H1 (cell line): ENCODE results near the gene EGLN3. TPM values are rescaled to one million over a fixed set of nuclear protein-coding genes. Genes with fewer than 3 reads are reported as not detected.

Experiments
- CTCF ChIA-PET: fragments of 300-600 bp; sonication (Branson Sonifier 250); formaldehyde crosslinking; loops from one replicate; lab custom pipeline; 2021; ENCODE audit not compliant: partially characterized antibody; lab: Charles Lee
- POLR2A ChIA-PET: fragments of 300-600 bp; sonication (Branson Sonifier 250); formaldehyde crosslinking; loops from one replicate; lab custom pipeline; 2021; ENCODE audit warnings: inconsistent platforms; ENCODE audit not compliant: partially characterized antibody; lab: Charles Lee
- DNase-seq, 2 experiments: peaks; one replicate each; pipeline versions ENCODE4 v3.0.0 to v3.0.0-alpha.2; 2010 to 2022; ENCODE audit warnings: low spot score in 2 of 2, low read depth in 1 of 2, mixed read lengths in 1 of 2
- FAIRE-seq: peaks from 2 replicates; lab custom pipeline; 2011; peaks lifted over from hg19 to GRCh38; lab: Jason Lieb, UNC
- H2AFZ ChIP-seq: 2 replicates; pipeline ENCODE4 v1.8.1; 2012; ENCODE audit warnings: low read length, inconsistent platforms
- H2AK5ac ChIP-seq: 2 replicates; pipeline ENCODE4 v1.6.1; 2013; ENCODE audit warnings: low read depth, low read length
- H2BK120ac ChIP-seq: replicated peaks from 2 replicates; pipeline ENCODE3; 2013; ENCODE audit warnings: low read depth, low read length, inconsistent platforms
- H2BK12ac ChIP-seq: 2 replicates; pipeline ENCODE4 v1.6.1; 2013; ENCODE audit warnings: low read depth, low read length
- H2BK15ac ChIP-seq: 2 replicates; pipeline ENCODE4 v1.6.1; 2013; ENCODE audit warnings: low read length
- H2BK20ac ChIP-seq: 2 replicates; pipeline ENCODE4 v1.6.1; 2013; ENCODE audit warnings: low read length
- H2BK5ac ChIP-seq: 2 replicates; pipeline ENCODE4 v1.6.1; 2013; ENCODE audit warnings: low read depth, low read length
- H3K14ac ChIP-seq: 2 replicates; pipeline ENCODE4 v1.6.1; 2013; ENCODE audit warnings: inconsistent platforms; ENCODE audit not compliant: insufficient read length
- H3K18ac ChIP-seq: 2 replicates; pipeline ENCODE4 v1.6.1; 2013; ENCODE audit warnings: low read length; ENCODE audit errors: extremely low read depth
- H3K23ac ChIP-seq: 2 replicates; pipeline ENCODE4 v1.6.1; 2013; ENCODE audit warnings: inconsistent platforms; ENCODE audit not compliant: insufficient read length
- H3K23me2 ChIP-seq: 2 replicates; pipeline ENCODE4 v1.6.1; 2013; ENCODE audit warnings: low read depth, low read length
- H3K27ac ChIP-seq: 2 replicates; pipeline ENCODE4 v1.6.1; 2011; ENCODE audit warnings: low read depth, low read length, inconsistent platforms
- H3K27me3 ChIP-seq, 4 experiments: replicated peaks in 1 of 4; 1 replicate in 1 of 4; 2 replicates in 3 of 4; pipeline versions ENCODE4 v1.6.1 to v1.8.1; 2011 to 2013; ENCODE audit warnings: low read length in 3 of 4, mild to moderate bottlenecking in 3 of 4, inconsistent platforms in 2 of 4, mixed read lengths in 2 of 4, moderate library complexity in 1 of 4; ENCODE audit not compliant: control insufficient read depth in 3 of 4, insufficient read depth in 3 of 4; ENCODE audit errors: extremely low read depth in 1 of 4
- H3K36me3 ChIP-seq, 4 experiments: 2 replicates each; pipeline versions ENCODE4 v1.6.1 to v1.8.1; 2011 to 2013; ENCODE audit warnings: mild to moderate bottlenecking in 4 of 4, low read length in 3 of 4, moderate library complexity in 2 of 4, control low read depth in 1 of 4, inconsistent platforms in 1 of 4; ENCODE audit not compliant: insufficient read depth in 4 of 4, control insufficient read depth in 2 of 4
- H3K4ac ChIP-seq: replicated peaks from 2 replicates; pipeline ENCODE3; 2013; ENCODE audit warnings: low read length, low read depth, mixed read lengths, inconsistent platforms; ENCODE audit not compliant: insufficient read length
- H3K4me1 ChIP-seq, 4 experiments: replicated peaks in 1 of 4; 1 replicate in 1 of 4; 2 replicates in 3 of 4; pipeline versions ENCODE4 v1.6.1 to v1.8.1; 2011 to 2013; ENCODE audit warnings: low read length in 3 of 4, inconsistent platforms in 2 of 4, mixed read lengths in 1 of 4; ENCODE audit not compliant: insufficient read depth in 4 of 4, control insufficient read depth in 3 of 4
- H3K4me2 ChIP-seq, 2 experiments: 2 replicates each; pipeline versions ENCODE4 v1.6.1 to v1.8.1; 2011 to 2013; ENCODE audit warnings: low read depth in 2 of 2, low read length in 2 of 2, control low read depth in 1 of 2, inconsistent platforms in 1 of 2, mild to moderate bottlenecking in 1 of 2; ENCODE audit not compliant: insufficient read depth in 1 of 2
- H3K4me3 ChIP-seq, 4 experiments: fragments of 200-600, 300-600 bp in 1 of 4; sonication (generic), shearing (Covaris generic), sonication (Bioruptor Twin) in 1 of 4; 2 replicates each; pipeline versions ENCODE4 v1.5.1 to v1.8.1; 2011 to 2016; ENCODE audit warnings: low read length in 4 of 4, low read depth in 3 of 4, control low read depth in 2 of 4, inconsistent platforms in 2 of 4, mild to moderate bottlenecking in 2 of 4, mixed read lengths in 1 of 4, moderate library complexity in 1 of 4; ENCODE audit not compliant: insufficient read depth in 2 of 4; ENCODE audit errors: extremely low read depth in 1 of 4
- H3K56ac ChIP-seq: replicated peaks from 2 replicates; pipeline ENCODE3; 2013; ENCODE audit warnings: low read depth, mild to moderate bottlenecking, mixed read lengths, low read length, inconsistent platforms; ENCODE audit not compliant: insufficient read length
- H3K79me1 ChIP-seq: 2 replicates; pipeline ENCODE4 v1.6.1; 2013; ENCODE audit warnings: low read depth, low read length, control low read depth
- H3K79me2 ChIP-seq, 2 experiments: 2 replicates each; pipeline versions ENCODE4 v1.6.1 to v1.8.1; 2012 to 2013; ENCODE audit warnings: low read length in 2 of 2, mild to moderate bottlenecking in 2 of 2, inconsistent platforms in 1 of 2; ENCODE audit not compliant: insufficient read depth in 2 of 2, control insufficient read depth in 1 of 2
- H3K9ac ChIP-seq, 4 experiments: replicated peaks in 1 of 4; 1 replicate in 1 of 4; 2 replicates in 3 of 4; pipeline versions ENCODE4 v1.6.1 to v1.8.1; 2011 to 2013; ENCODE audit warnings: low read depth in 3 of 4, low read length in 3 of 4, control low read depth in 2 of 4, mild to moderate bottlenecking in 2 of 4, moderate library complexity in 2 of 4, inconsistent platforms in 1 of 4; ENCODE audit errors: extremely low read depth in 1 of 4
- H3K9me3 ChIP-seq, 2 experiments: 2 replicates each; pipeline versions ENCODE4 v1.6.1 to v1.8.1; 2012 to 2013; ENCODE audit warnings: mild to moderate bottlenecking in 2 of 2, moderate library complexity in 2 of 2, control low read depth in 1 of 2, inconsistent platforms in 1 of 2, low read depth in 1 of 2, low read length in 1 of 2, mixed read lengths in 1 of 2; ENCODE audit not compliant: insufficient read depth in 2 of 2
- H4K20me1 ChIP-seq, 2 experiments: replicated peaks in 1 of 2; 2 replicates each; pipeline versions ENCODE3 to v1.8.1; 2011 to 2013; ENCODE audit warnings: inconsistent platforms in 2 of 2, low read length in 2 of 2, mild to moderate bottlenecking in 1 of 2; ENCODE audit not compliant: insufficient read depth in 2 of 2, control insufficient read depth in 1 of 2
- H4K5ac ChIP-seq: 2 replicates; pipeline ENCODE4 v1.6.1; 2013; ENCODE audit warnings: low read length, low read depth, mixed read lengths, inconsistent platforms; ENCODE audit not compliant: insufficient read length
- H4K8ac ChIP-seq: 2 replicates; pipeline ENCODE4 v1.8.0; 2013; ENCODE audit warnings: mild to moderate bottlenecking, moderate library complexity, low read length, inconsistent platforms; ENCODE audit not compliant: insufficient read depth; ENCODE audit errors: extremely low read depth
- H4K91ac ChIP-seq: replicated peaks from 2 replicates; pipeline ENCODE3; 2013; ENCODE audit warnings: low read length, mixed read lengths, inconsistent platforms; ENCODE audit not compliant: insufficient read length
- HDAC6 ChIP-seq: IDR thresholded peaks from one replicate; pipeline ENCODE4 v1.7.1; 2012; ENCODE audit warnings: low read depth, mild to moderate bottlenecking, inconsistent platforms, low read length, moderate library complexity
- ZNF274 ChIP-seq: IDR thresholded peaks from 2 replicates; pipeline ENCODE4 v1.7.0; 2012; ENCODE audit warnings: low read length, borderline replicate concordance; ENCODE audit errors: extremely low read depth
- WGBS, 2 experiments: shearing (Covaris generic) in 1 of 2; methylation state at CpG; one replicate each; pipeline versions ENCODE4 v1.1.6 to v1.1.7; 2013 to 2015; ENCODE audit warnings: low lambda C conversion rate in 2 of 2, mixed read lengths in 2 of 2, inconsistent platforms in 1 of 2, low coverage in 1 of 2, missing lambda C conversion rate in 1 of 2; ENCODE audit not compliant: insufficient replicate concordance in 2 of 2, insufficient coverage in 1 of 2, insufficient read length in 1 of 2; ENCODE audit errors: extremely low coverage in 1 of 2, missing lambda C conversion rate in 1 of 2; 5-methylcytosine and 5-hydroxymethylcytosine counted together
- polyA plus RNA-seq, 7 experiments: library from polyadenylated mRNA; depleted of rRNA in 3 of 7; stranded (reverse) in 5 of 7; unstranded in 2 of 7; fragments of >200 nt in 5 of 7; fragments of 200-250 nt in 2 of 7; gene quantifications; 1 replicate in 5 of 7; 2 replicates in 1 of 7; 4 replicates in 1 of 7; pipeline versions ENCODE4 v1.2.1 to v1.2.3, GENCODE V29; 2011 to 2013; ENCODE audit warnings: missing spikeins in 2 of 7, mixed read lengths in 2 of 7
- total RNA-seq: library from RNA; stranded (reverse); fragmentation: NEBNext Ultra II Directional; extraction: Animal tissue kit (Norgen Biotek cat#: 25700); gene quantifications from 2 replicates; pipeline ENCODE4 v1.2.1, GENCODE V29; 2021

EGLN3 gene
- total and polyA plus RNA-seq, 2 of the 8 experiments (the other 6 are each of a cell fraction or from before 2014, with no cell fraction given), result 10.6 to 27.3 TPM

DNA sequence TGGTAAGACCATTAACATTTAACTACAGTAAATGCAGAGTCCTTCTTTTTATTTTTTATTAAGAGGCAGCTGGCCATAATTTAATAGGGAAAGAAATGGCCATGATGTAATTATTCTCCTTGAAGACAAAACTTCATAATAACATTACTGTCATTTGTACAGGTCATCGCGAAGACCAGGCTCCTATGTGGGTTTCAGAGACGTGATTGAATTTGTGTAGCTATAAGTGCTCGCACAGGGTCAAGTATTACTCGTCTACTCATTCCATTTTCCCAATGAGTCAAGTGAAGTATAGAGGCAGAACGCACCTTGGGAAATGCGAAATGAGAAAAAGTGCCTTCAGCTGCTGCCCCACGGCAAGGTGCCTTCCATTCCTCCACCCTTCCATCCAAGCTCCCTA, 40.4 kb downstream of the EGLN3 start:
- CTCF ChIA-PET, result interaction anchor here (0.7 to 4.8 kb wide), 18 partner anchors 9 to 391 kb away, joined by 3 to 42 read pairs (median 4); no protein-coding TSS in a partner anchor
- Histone ChIP-seq H4K8ac (no peak overlapping the region), H3K36me3 (no peaks in the 10 kb centered on the region; a peak in 1 of 8 replicates), H4K91ac (no peak overlapping the region), H2AFZ (no peak overlapping the region), H2BK15ac (no peak overlapping the region), H2BK120ac (no peak overlapping the region), H3K4me2 (no peak overlapping the region), H4K5ac (no peak overlapping the region), H3K4ac (no peak overlapping the region), H4K20me1 (no peaks in the 10 kb centered on the region), H3K18ac (no peak overlapping the region), H3K23me2 (no peaks in the 10 kb centered on the region), H2BK20ac (no peak overlapping the region), H3K4me1 (no peaks in the 10 kb centered on the region; a peak in 1 of 7 replicates), H3K14ac (no peak overlapping the region), H3K79me1 (no peaks in the 10 kb centered on the region), H3K9me3 (no peaks in the 10 kb centered on the region; a peak in 1 of 4 replicates), H2BK5ac (no peak overlapping the region), H3K56ac (no peak overlapping the region), H3K79me2 (no peaks in the 10 kb centered on the region), H3K4me3 (no peak overlapping the region), H3K27me3 (no peaks in the 10 kb centered on the region), H3K27ac (no peak overlapping the region), H3K23ac (no peak overlapping the region), H3K9ac (no peak overlapping the region), H2BK12ac (no peak overlapping the region), H2AK5ac (no peak overlapping the region)
- DNase-seq, result no peak
- 85% methylated on average over 8 of the region's 8 CpGs; no CpG with 5 or more reads in 1 of the 2 experiments for WGBS, 2 experiments
- POLR2A ChIA-PET, result interaction anchor here (0.6 to 0.7 kb wide), 2 partner anchors 26 to 51 kb away, joined by 3 to 4 read pairs; no protein-coding TSS in a partner anchor
- FAIRE-seq, result no peak
- TF ChIP-seq ZNF274 (no peak), HDAC6 (no peak)
